Small intestine (tissue), 7 donors: ENCODE results near the gene TGFBR1. TPM values are rescaled to one million over a fixed set of nuclear protein-coding genes. Genes with fewer than 3 reads are reported as not detected.

Experiments used
- DNase-seq, 2 donors: peaks; one replicate each; pipeline versions ENCODE4 v3.0.0 to v3.0.0-alpha.2; 2013
- FAIRE-seq: peaks from 2 replicates; lab custom pipeline; 2012; peaks lifted over from hg19 to GRCh38; lab: Jason Lieb, UNC
- H3K27ac ChIP-seq, 3 donors: one replicate each; pipeline ENCODE4 v1.5.1; 2013; ENCODE audit warnings: low read length in 2 of 3, mild to moderate bottlenecking in 2 of 3, control low read depth in 1 of 3, inconsistent platforms in 1 of 3, low read depth in 1 of 3, moderate library complexity in 1 of 3
- H3K27me3 ChIP-seq, 3 donors: one replicate each; pipeline ENCODE4 v1.6.1; 2013; ENCODE audit warnings: low read length in 3 of 3, inconsistent platforms in 1 of 3; ENCODE audit not compliant: control insufficient read depth in 3 of 3, insufficient read depth in 3 of 3
- H3K36me3 ChIP-seq, 3 donors: one replicate each; pipeline ENCODE4 v1.6.1; 2013; ENCODE audit warnings: low read length in 3 of 3, inconsistent platforms in 1 of 3, low read depth in 1 of 3, mild to moderate bottlenecking in 1 of 3, moderate library complexity in 1 of 3; ENCODE audit not compliant: control insufficient read depth in 3 of 3, insufficient read depth in 2 of 3
- H3K4me1 ChIP-seq, 3 donors: one replicate each; pipeline ENCODE4 v1.6.1; 2013; ENCODE audit warnings: low read length in 2 of 3, inconsistent platforms in 1 of 3, low read depth in 1 of 3, mild to moderate bottlenecking in 1 of 3, moderate library complexity in 1 of 3; ENCODE audit not compliant: control insufficient read depth in 3 of 3, insufficient read depth in 2 of 3
- H3K4me3 ChIP-seq, 3 donors: one replicate each; pipeline ENCODE4 v1.5.1; 2013; ENCODE audit warnings: low read length in 3 of 3, control low read depth in 1 of 3, inconsistent platforms in 1 of 3, low read depth in 1 of 3, mild to moderate bottlenecking in 1 of 3, moderate library complexity in 1 of 3
- H3K9me3 ChIP-seq, 2 donors: one replicate each; pipeline ENCODE4 v1.6.1; 2013; ENCODE audit warnings: low read depth in 1 of 2, low read length in 1 of 2; ENCODE audit not compliant: control insufficient read depth in 2 of 2, insufficient read depth in 1 of 2
- WGBS, 3 donors: extraction: QIAGEN DNeasy Blood & Tissue Kit; methylation state at CpG; one replicate each; pipeline ENCODE4 v1.1.7; 2013; 5-methylcytosine and 5-hydroxymethylcytosine counted together
- polyA plus RNA-seq, 4 donors: library from polyadenylated mRNA; stranded (reverse) in 3 of 4; unstranded in 1 of 4; fragments of 200-250 nt in 3 of 4; fragments of 120-200 nt in 1 of 4; gene quantifications; one replicate each; pipeline versions ENCODE4 v1.2.1 to v1.2.3, GENCODE V29; 2013
- donor health status: healthy with polysubstance abuse.
- donor health status: control.
- donor health status: control.
- donor health status: Bipolar disorder and iron deficiency.
- donor health status: healthy.

TGFBR1 gene
- polyA plus RNA-seq, 4 donors, result 3.8 to 16.2 (median 6.8) TPM

GRCh38 chr9:99137891-99138290 lies 33.0 kb downstream of the TGFBR1 start:
- 80 to 88% (median 86%) methylated on average over 7 of the region's 7 CpGs for WGBS, 3 donors
- Histone ChIP-seq H3K4me1 (no peaks in the 10 kb centered on the region), H3K27me3 (no peaks in the 10 kb centered on the region), H3K9me3 (no peaks in the 10 kb centered on the region), H3K4me3 (no peak overlapping the region), H3K27ac (no peak overlapping the region), H3K36me3 (peaks cover 2 to 11% (median 7%) of the 10 kb centered on the region in 3 donors)
- DNase-seq (no peak), FAIRE-seq (no peak)

DNA sequence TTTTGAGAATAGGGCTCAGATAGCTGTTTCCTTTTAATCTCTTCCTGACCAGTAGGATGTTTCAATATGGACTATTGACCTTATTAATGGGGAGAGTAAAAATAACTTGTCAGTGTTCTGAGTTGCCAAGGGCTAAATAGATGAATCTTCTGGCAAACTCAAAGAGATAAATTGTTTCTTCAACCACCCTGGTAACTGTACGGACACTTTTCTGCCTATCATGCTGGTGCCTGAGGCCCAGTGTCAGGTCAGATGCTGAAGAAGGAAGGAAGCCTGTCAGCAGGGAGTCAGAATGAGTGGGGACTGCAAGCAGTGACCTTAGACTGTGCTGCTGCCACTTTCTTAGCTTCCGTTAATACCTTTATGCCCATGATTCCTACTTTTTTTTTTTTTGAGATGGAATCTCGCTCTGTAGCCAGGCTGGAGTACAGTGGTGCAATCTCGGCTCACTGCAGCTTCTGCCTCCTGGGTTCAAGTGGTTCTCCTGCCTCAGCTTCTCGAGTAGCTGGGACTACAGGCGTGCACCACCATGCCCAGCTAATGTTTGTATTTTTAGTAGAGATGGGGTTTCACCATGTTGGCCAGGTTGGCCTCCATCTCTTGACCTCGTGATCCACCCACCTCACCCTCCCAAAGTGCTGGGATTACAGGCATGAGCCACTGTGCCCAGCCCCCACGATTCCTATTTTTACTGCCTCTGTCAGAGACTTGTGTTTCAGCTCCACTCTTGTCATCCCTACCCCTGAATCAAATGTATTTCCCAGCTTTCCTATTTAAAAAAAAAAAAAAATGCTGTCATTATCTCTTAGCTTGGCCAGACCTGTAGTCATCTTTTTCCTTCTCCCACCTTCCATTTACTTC lies 33.7 kb downstream of the TGFBR1 start:
- DNase-seq, result no peak
- H3K9me3 ChIP-seq, result no peaks in the 10 kb centered on the region
- H3K27me3 ChIP-seq, result no peaks in the 10 kb centered on the region
- no peaks in the 10 kb centered on the region for H3K4me1 ChIP-seq
- FAIRE-seq, result no peak
- H3K27ac ChIP-seq, result no peak overlapping the region
- WGBS, 3 donors, result 91 to 97% (median 96%) methylated on average over 8 of the region's 8 CpGs
- H3K4me3 ChIP-seq, result no peak overlapping the region
- H3K36me3 ChIP-seq, result peaks cover 2 to 11% (median 8%) of the 10 kb centered on the region in 3 donors

DNA sequence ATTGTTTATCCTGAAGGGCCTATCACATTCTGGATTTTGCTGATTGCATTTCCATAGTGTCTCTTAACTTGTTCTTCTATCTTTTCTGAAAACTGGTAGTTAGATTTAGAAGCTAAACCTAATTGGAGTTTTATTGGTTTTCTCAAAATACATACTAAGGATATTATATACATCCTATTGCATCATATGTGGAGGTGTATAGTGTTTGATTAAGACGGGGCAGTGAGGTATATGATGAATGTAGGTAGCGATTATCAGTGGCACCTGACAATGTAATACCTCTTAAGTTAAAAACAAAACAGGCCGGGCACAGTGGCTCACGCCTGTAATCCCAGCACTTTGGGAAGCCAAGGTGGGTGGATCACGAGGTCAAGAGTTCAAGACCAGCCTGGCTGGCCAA lies 35.0 kb downstream of the TGFBR1 start:
- DNase-seq (no peak), FAIRE-seq (no peak)
- 93 to 97% (median 96%) methylated on average over 5 of the region's 5 CpGs for WGBS, 3 donors
- Histone ChIP-seq H3K36me3 (peaks cover 2 to 11% (median 8%) of the 10 kb centered on the region in 3 donors), H3K9me3 (no peaks in the 10 kb centered on the region), H3K27me3 (no peaks in the 10 kb centered on the region), H3K27ac (no peak overlapping the region), H3K4me1 (no peaks in the 10 kb centered on the region), H3K4me3 (no peak overlapping the region)

DNA sequence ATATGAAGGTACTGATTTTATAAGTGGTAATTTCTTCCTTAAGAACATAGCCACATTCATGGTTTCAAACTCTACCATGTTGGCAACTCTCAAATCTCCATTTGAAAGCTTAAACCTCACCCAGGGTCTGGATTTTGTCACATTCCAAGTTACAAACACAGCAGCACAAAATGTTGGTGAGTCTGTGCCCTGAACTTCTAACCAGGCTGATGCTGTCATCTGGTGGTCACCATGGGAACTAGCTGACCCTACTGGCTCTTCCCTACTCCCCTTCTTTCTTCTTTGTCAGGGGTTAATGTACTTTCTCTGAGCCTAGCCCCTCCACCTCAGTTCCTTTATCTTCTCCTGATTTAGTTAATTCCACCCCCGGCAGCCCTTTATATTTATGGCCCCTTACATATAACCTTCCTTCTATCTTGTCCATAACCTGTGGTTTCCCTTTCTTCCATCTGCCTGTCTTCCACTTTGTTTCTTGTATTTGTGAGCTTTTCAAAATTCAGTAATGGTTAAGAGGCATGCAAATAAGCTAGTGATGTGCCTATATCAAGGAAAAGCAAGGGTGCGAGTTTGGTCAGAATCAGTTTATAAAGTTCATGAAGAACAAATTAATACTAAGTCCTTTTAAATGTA lies 35.9 kb downstream of the TGFBR1 start:
- no peak for FAIRE-seq
- H3K27me3 ChIP-seq, result no peaks in the 10 kb centered on the region
- no peaks in the 10 kb centered on the region for H3K4me1 ChIP-seq
- 73 to 76% (median 74%) methylated on average over 2 of the region's 2 CpGs for WGBS, 3 donors
- H3K9me3 ChIP-seq, result no peaks in the 10 kb centered on the region
- H3K27ac ChIP-seq, result no peak overlapping the region
- DNase-seq, result peak; percentile 36 to 57
- H3K36me3 ChIP-seq, result peaks cover 5 to 16% (median 10%) of the 10 kb centered on the region in 3 donors
- no peak overlapping the region for H3K4me3 ChIP-seq

GRCh38 chr9:99141849-99142248 lies 36.9 kb downstream of the TGFBR1 start:
- DNase-seq (no peak), FAIRE-seq (no peak)
- H3K9me3 ChIP-seq, result no peaks in the 10 kb centered on the region
- H3K4me3 ChIP-seq, result no peak overlapping the region
- peaks cover 5 to 16% (median 14%) of the 10 kb centered on the region in 3 donors for H3K36me3 ChIP-seq
- 71 to 82% (median 81%) methylated on average over 5 of the region's 5 CpGs for WGBS, 3 donors
- H3K27ac ChIP-seq, result peak overlapping the region in 1 of 3 donors; percentile 27
- no peaks in the 10 kb centered on the region for H3K27me3 ChIP-seq
- H3K4me1 ChIP-seq, result no peaks in the 10 kb centered on the region

- no peaks in the 10 kb centered on the region for H3K4me1 ChIP-seq
- no peak overlapping the region for H3K4me3 ChIP-seq
- 77 to 89% (median 86%) methylated on average over 4 of the region's 4 CpGs for WGBS, 3 donors
- DNase-seq (peak in 1 of 2 donors; percentile 16), FAIRE-seq (no peak)
- no peaks in the 10 kb centered on the region for H3K9me3 ChIP-seq
- H3K27ac ChIP-seq, result no peak overlapping the region
- no peaks in the 10 kb centered on the region for H3K27me3 ChIP-seq
- H3K36me3 ChIP-seq, result peaks cover 5 to 16% (median 15%) of the 10 kb centered on the region in 3 donors
These were observed 37.4 kb downstream of the TGFBR1 start for GRCh38 chr9:99142275-99142674.

DNA sequence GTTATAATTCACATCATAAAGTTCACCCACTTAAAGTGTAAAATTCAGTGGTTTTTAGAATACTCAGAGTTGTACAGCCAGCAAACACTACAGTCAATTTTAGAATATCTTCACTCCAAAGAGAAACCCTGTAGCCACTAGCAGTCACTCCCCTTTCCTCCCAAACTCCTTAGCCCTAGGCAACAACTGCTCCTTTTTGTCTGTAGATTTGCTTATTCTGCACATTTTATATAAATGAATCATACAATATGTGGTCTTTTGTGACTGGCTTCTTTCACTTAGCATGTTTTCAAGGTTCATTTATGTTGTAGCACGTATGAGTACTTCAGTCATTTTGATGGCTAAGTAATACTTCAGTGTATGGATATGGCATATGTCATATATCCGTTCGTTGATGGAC lies 38.7 kb downstream of the TGFBR1 start:
- H3K27ac ChIP-seq, result no peak overlapping the region
- no peak for DNase-seq
- peaks cover 5 to 15% (median 13%) of the 10 kb centered on the region in 3 donors for H3K36me3 ChIP-seq
- no peak for FAIRE-seq
- H3K9me3 ChIP-seq, result no peaks in the 10 kb centered on the region
- no peaks in the 10 kb centered on the region for H3K27me3 ChIP-seq
- WGBS, 3 donors, result 94 to 98% (median 95%) methylated on average over 3 of the region's 3 CpGs
- H3K4me3 ChIP-seq, result no peak overlapping the region
- H3K4me1 ChIP-seq, result no peaks in the 10 kb centered on the region

GRCh38 chr9:99144966-99145365 lies 40.1 kb downstream of the TGFBR1 start:
- no peak overlapping the region for H3K4me3 ChIP-seq
- H3K27me3 ChIP-seq, result no peaks in the 10 kb centered on the region
- FAIRE-seq (no peak), DNase-seq (no peak)
- peaks cover 5 to 16% (median 11%) of the 10 kb centered on the region in 3 donors for H3K36me3 ChIP-seq
- WGBS, 3 donors, result 75 to 87% (median 81%) methylated on average over 4 of the region's 4 CpGs
- no peaks in the 10 kb centered on the region for H3K4me1 ChIP-seq
- no peak overlapping the region for H3K27ac ChIP-seq
- H3K9me3 ChIP-seq, result no peaks in the 10 kb centered on the region
